IMR-90 (cell line): ENCODE data around the gene TRIM62.

Source experiments
- CEBPB ChIP-seq: IDR thresholded peaks from 2 replicates; pipeline ENCODE4 v1.6.1; 2012; ENCODE audit warnings: low read depth, low read length, improper control_type of control experiment
- CHD1 ChIP-seq: IDR thresholded peaks from 2 replicates; pipeline ENCODE4 v1.6.1; 2012; ENCODE audit warnings: low read depth, low read length, improper control_type of control experiment
- FOS ChIP-seq: fragments of 150-350 bp; IDR thresholded peaks from 2 replicates; pipeline ENCODE4 v1.6.1; 2016; ENCODE audit warnings: low read depth, low read length
- MXI1 ChIP-seq: IDR thresholded peaks from 2 replicates; pipeline ENCODE4 v1.6.1; 2012; ENCODE audit warnings: low read depth, mild to moderate bottlenecking, low read length, moderate library complexity, borderline replicate concordance
- POLR2A ChIP-seq: IDR thresholded peaks from 2 replicates; pipeline ENCODE4 v1.6.1; 2012; ENCODE audit warnings: mild to moderate bottlenecking, low read depth, low read length
- TF ChIP-seq, protein P1 (sequence below): conservative IDR thresholded peaks from 2 replicates; pipeline ENCODE4 v1.5.1; 2012; ENCODE audit warnings: mild to moderate bottlenecking, low read depth, low read length, improper control_type of control experiment

DNA sequence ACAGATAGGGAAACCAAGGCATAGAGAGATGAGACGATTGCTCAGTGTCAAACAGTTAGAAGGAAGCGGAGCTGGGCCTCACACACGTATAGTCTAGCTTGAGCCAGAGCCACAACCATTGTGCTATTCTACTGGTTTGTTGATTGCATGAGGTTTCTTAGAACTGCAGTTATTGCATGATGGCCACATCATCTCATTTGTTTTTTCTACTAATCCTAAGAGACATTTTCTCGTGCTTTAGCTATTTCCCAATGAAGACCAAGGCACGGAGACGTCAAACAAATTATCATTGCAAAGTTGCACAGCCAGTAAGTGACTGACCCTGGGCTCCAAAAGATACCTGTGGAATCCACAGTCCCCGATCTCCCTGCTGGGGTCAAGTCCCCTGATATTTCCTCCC, 49.3 kb upstream of the TRIM62 start:
- TF ChIP-seq, protein P1, sequence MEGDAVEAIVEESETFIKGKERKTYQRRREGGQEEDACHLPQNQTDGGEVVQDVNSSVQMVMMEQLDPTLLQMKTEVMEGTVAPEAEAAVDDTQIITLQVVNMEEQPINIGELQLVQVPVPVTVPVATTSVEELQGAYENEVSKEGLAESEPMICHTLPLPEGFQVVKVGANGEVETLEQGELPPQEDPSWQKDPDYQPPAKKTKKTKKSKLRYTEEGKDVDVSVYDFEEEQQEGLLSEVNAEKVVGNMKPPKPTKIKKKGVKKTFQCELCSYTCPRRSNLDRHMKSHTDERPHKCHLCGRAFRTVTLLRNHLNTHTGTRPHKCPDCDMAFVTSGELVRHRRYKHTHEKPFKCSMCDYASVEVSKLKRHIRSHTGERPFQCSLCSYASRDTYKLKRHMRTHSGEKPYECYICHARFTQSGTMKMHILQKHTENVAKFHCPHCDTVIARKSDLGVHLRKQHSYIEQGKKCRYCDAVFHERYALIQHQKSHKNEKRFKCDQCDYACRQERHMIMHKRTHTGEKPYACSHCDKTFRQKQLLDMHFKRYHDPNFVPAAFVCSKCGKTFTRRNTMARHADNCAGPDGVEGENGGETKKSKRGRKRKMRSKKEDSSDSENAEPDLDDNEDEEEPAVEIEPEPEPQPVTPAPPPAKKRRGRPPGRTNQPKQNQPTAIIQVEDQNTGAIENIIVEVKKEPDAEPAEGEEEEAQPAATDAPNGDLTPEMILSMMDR = no peak
- TF ChIP-seq FOS (no peak), CHD1 (no peak), CEBPB (no peak), MXI1 (no peak), POLR2A (no peak)
